Left cardiac atrium (tissue), 4 donors: ENCODE measurements around the gene ANO4. TPM values are rescaled to one million over a fixed set of nuclear protein-coding genes. Genes with fewer than 3 reads are reported as not detected.
"Not testable (repeated sequence)": the region's sequence is repeated elsewhere in the genome, so short reads cannot be mapped to it uniquely, and the experiment has no call there.

Experiments used
- ATAC-seq, 2 donors: fragments of 200-7000 bp; cut with Tn5 transposase; one replicate each; pipeline ENCODE4 v1.9.1; 2020; ENCODE audit warnings: mild to moderate bottlenecking in 2 of 2, moderate library complexity in 2 of 2
- DNase-seq: peaks from one replicate; pipeline ENCODE4 v3.0.0-alpha.2; 2020
- intact Hi-C, 2 donors: fragments of 100-400 bp; cut with DNase I; formaldehyde crosslinking; loops; one replicate each; pipeline versions ENCODE4 v1.14.1 to v1.15.1; 2022 to 2023
- total RNA-seq, 2 donors: library from RNA; stranded (reverse); fragmentation: NEBNext Ultra II Directional; extraction: Animal tissue kit (Norgen Biotek cat#: 25700); gene quantifications; one replicate each; pipeline ENCODE4 v1.2.1, GENCODE V29; 2021
- donor health status: DM: no; HTN: yes; CAD: no.
- donor health status: DM: no; HTN: yes; CAD: no; lungs with severe emphysema.
- donor health status: DM: yes; HTN: yes; CAD: no.
- donor health status: Dilated cardiomyopathy.

Gene ANO4
- total RNA-seq, 2 donors from 2014 or later: 0.29 to 0.71 TPM

- ATAC-seq (no peak), DNase-seq (no peak)
- intact Hi-C loops: no loop called here
Observed at GRCh38 chr12:100974747-100975146, 180.2 kb downstream of the ANO4 start.

- DNase-seq: no peak
- intact Hi-C loops: no loop called here
- no peak for ATAC-seq
Observed at GRCh38 chr12:100976735-100977134, 182.2 kb downstream of the ANO4 start.

GRCh38 chr12:100980856-100981255 lies 186.3 kb downstream of the ANO4 start:
- intact Hi-C loops: no loop called here

GRCh38 chr12:100982511-100983183 lies 188.1 kb downstream of the ANO4 start:
- intact Hi-C loops: no loop called here
- DNase-seq (no peak), ATAC-seq (no peak)

More at GRCh38 chr12:100980856-100981255, 186.3 kb downstream of the ANO4 start:
- DNase-seq (no peak), ATAC-seq (no peak)

GRCh38 chr12:100984796-100985195 lies 190.2 kb downstream of the ANO4 start:
- ATAC-seq (no peak), DNase-seq (no peak)
- intact Hi-C loops: no loop called here

- peak; percentile 41 to 56 for ATAC-seq
- intact Hi-C loops: no loop called here
- no peak for DNase-seq
Observed at GRCh38 chr12:100986595-100987547, 192.3 kb downstream of the ANO4 start.

- ATAC-seq (peak in 1 of 2 donors; percentile 12), DNase-seq (no peak)
- intact Hi-C loops: no loop called here
Observed at GRCh38 chr12:100987552-100988521, 193.3 kb downstream of the ANO4 start.

GRCh38 chr12:100989509-100989908 lies 194.9 kb downstream of the ANO4 start:
- ATAC-seq, intact Hi-C loops, DNase-seq: not testable (repeated sequence)

GRCh38 chr12:100991102-100991501 lies 196.5 kb downstream of the ANO4 start:
- DNase-seq (no peak), ATAC-seq (no peak)
- intact Hi-C loops: no loop called here

GRCh38 chr12:100992194-100992593 lies 197.6 kb downstream of the ANO4 start:
- no peak for DNase-seq
- intact Hi-C loops: no loop called here
- no peak for ATAC-seq

GRCh38 chr12:100993916-100994450 lies 199.4 kb downstream of the ANO4 start:
- intact Hi-C loops: no loop called here
- DNase-seq (no peak), ATAC-seq (no peak)

- no peak for DNase-seq
- intact Hi-C loops: no loop called here
- no peak for ATAC-seq
Observed at GRCh38 chr12:100995201-100995600, 200.6 kb downstream of the ANO4 start.

GRCh38 chr12:100995771-100996170 lies 201.2 kb downstream of the ANO4 start:
- ATAC-seq (no peak), DNase-seq (no peak)
- intact Hi-C loops: no loop called here

GRCh38 chr12:101001669-101002068 lies 207.1 kb downstream of the ANO4 start:
- DNase-seq: no peak
- intact Hi-C loops: no loop called here
- no peak for ATAC-seq

GRCh38 chr12:101002696-101003419 lies 208.3 kb downstream of the ANO4 start:
- intact Hi-C loops: no loop called here
- DNase-seq (no peak), ATAC-seq (no peak)

GRCh38 chr12:101004898-101005297 lies 210.3 kb downstream of the ANO4 start:
- ATAC-seq (no peak), DNase-seq (no peak)
- intact Hi-C loops: no loop called here

GRCh38 chr12:101009274-101009673 lies 214.7 kb downstream of the ANO4 start:
- ATAC-seq (no peak), DNase-seq (no peak)
- intact Hi-C loops: no loop called here

GRCh38 chr12:101010896-101011295 lies 216.3 kb downstream of the ANO4 start:
- ATAC-seq (no peak), DNase-seq (no peak)
- intact Hi-C loops: no loop called here
